ENCODE results near the gene DENND2D. TPM values are rescaled to one million over a fixed set of nuclear protein-coding genes. Genes with fewer than 3 reads are reported as not detected.

Gene DENND2D
- total and polyA plus RNA-seq, 9 of the 15 experiments (the other 6 are each of a cell fraction or from before 2014, with no cell fraction given): 0.08 to 0.44 (median 0.13) TPM; not detected in 6

DNA sequence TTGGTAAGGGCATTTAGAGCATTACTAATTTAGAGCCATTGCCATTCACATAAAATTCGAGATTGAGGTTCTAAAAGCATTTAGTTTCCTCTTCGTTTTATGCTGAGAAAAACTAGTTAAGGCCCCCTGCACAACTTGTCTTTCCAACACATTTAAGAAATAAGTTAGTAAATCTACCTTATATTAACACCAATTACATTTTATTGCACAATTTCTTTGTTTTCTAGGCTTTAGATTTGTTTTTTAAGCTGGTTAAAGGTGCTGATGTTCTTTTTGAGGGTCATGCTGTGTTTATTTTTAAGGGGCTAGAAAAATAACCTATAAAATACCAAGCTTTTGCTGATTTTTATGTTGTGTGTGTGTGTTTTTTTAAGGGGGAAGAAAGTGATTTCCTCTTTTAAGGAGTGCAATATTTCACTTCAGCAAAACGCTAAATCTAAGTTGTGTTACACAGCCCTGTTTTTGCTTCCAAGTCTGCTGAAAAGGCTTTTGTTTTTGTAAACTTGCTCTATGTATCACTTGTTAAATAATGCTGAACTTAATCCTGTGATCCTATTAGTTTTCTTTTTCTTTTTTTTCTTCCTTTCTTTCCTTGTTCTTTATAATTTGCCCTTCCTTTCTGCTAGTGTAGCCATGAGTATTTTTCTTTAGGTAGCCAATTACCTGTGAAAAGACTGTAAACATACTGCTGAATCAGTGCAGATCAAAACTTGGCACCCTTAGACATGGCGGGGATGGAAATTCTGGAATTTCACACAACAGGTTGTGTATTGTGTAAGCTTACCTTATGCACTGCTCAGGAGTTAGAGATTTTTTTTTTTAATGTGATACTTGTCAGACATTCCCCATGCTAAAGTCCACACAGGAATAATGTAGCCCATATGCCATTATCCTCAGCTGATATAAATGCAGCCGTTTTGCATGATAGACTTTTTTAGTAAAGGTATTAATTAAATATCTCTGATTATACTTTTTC is 58.9 kb downstream of the DENND2D start (continued):
- TF ChIP-seq LCOR (CRISPR knock-in tag; IDR thresholded peaks at IDR 0.05) (0 out of 2 replicates have a peak, but pooled peaks have one; percentile 1), CEBPB (tag; IDR thresholded peaks at IDR 0.05) (peak; percentile 68)

- ChIA-PET CTCF (ENCODE audit: low intra/inter-chr PET ratio) (no interaction called here), POLR2A (interaction anchor here (0.6 to 2.8 kb wide), 6 partner anchors 9 to 1589 kb away, joined by 3 to 13 read pairs (median 4); no protein-coding TSS in a partner anchor)
- no peaks in the 10 kb centered on the region for H3K9me1 ChIP-seq (ENCODE audit: control insufficient read depth, insufficient read depth, low read length)
- DNase-seq (ENCODE audit: extremely low read depth in 1 of 4, low spot score in 3 of 4) (peak in 1 of 4 experiments; percentile 66), ATAC-seq (no peak), FAIRE-seq (peak; percentile 80)
- H3K27ac ChIP-seq (ENCODE audit: extremely low read depth, low read depth, low read length): peak overlapping the region; percentile 93
- H3K4me2 ChIP-seq (ENCODE audit: insufficient read depth, low read length): peak overlapping the region; percentile 100
- intact Hi-C loops (cut with micrococcal nuclease): no loop called here
- H2AFZ ChIP-seq (ENCODE audit: low read depth, low read length): peak overlapping the region; percentile 95
- peak; percentile 94 for TF ChIP-seq CHD1 (IDR thresholded peaks at IDR 0.05; ENCODE audit: low read length)
- no peak for TF ChIP-seq ZKSCAN8 (CRISPR knock-in tag; IDR thresholded peaks at IDR 0.05)
- 0 out of 2 replicates have a peak, but pooled peaks have one; percentile 5 for TF ChIP-seq GATA2 (CRISPR knock-in tag; IDR thresholded peaks at IDR 0.05)
- TF ChIP-seq SAP30 (IDR thresholded peaks at IDR 0.05; ENCODE audit: borderline replicate concordance, insufficient read depth, low read depth, low read length, poor library complexity, severe bottlenecking): peak; percentile 62
- TF ChIP-seq LCOR (CRISPR knock-in tag; IDR thresholded peaks at IDR 0.05): peak; percentile 6; the same call in 1 of the 2 replicates
- TF ChIP-seq BHLHE40 (IDR thresholded peaks at IDR 0.05; ENCODE audit: low read length): 0 out of 2 replicates have a peak, but pooled peaks have one; percentile 26
- H3K9me3 ChIP-seq (replicated peaks; ENCODE audit: control insufficient read depth, insufficient read depth, low read depth, low read length): no peaks in the 10 kb centered on the region
- H3K4me3 ChIP-seq: peak overlapping the region; percentile 88
- peaks cover 10% of the 10 kb centered on the region; the same call in 1 of the 2 replicates for H4K20me1 ChIP-seq (replicated peaks; ENCODE audit: control insufficient read depth, insufficient read depth, low read length)
- H3K36me3 ChIP-seq (ENCODE audit: control insufficient read depth, insufficient read depth, low read length): peaks cover 24% of the 10 kb centered on the region; the same call in 2 of the 3 replicates
- peaks cover 80% of the 10 kb centered on the region for H3K79me2 ChIP-seq (ENCODE audit: control insufficient read depth, insufficient read depth, low read length)
- peaks cover 8 to 18% of the 10 kb centered on the region in 2 experiments; a peak in 4 of 5 replicates for H3K4me1 ChIP-seq (replicated peaks in 1 of 2; ENCODE audit: control insufficient read depth in 2 of 2, insufficient read depth in 2 of 2, low read length in 2 of 2)
- in situ Hi-C loops (cut with MboI): no loop called here
- no peaks in the 10 kb centered on the region for H3K27me3 ChIP-seq (ENCODE audit: control insufficient read depth in 2 of 2, insufficient read depth in 2 of 2, low read length in 2 of 2)
- BruUV-seq (replicated peaks): no TSS peak
- peak overlapping the region; percentile 91 to 98 for H3K9ac ChIP-seq (ENCODE audit: insufficient read depth in 1 of 2, low read depth in 2 of 2, low read length in 2 of 2)
- WGBS (ENCODE audit: insufficient coverage, low coverage, missing lambda C conversion rate): 0% methylated on average over 9 of the region's 9 CpGs
Observed at GRCh38 chr1:111140680-111140967, 59.8 kb downstream of the DENND2D start.

Measured in K562 (cell line).